HS-5 (cell line): ENCODE data around the gene NNMT.

Experiments used
- DNase-seq: peaks from one replicate; pipeline ENCODE4 v3.0.0-alpha.2; 2012; ENCODE audit warnings: low read depth

The NNMT gene

DNA sequence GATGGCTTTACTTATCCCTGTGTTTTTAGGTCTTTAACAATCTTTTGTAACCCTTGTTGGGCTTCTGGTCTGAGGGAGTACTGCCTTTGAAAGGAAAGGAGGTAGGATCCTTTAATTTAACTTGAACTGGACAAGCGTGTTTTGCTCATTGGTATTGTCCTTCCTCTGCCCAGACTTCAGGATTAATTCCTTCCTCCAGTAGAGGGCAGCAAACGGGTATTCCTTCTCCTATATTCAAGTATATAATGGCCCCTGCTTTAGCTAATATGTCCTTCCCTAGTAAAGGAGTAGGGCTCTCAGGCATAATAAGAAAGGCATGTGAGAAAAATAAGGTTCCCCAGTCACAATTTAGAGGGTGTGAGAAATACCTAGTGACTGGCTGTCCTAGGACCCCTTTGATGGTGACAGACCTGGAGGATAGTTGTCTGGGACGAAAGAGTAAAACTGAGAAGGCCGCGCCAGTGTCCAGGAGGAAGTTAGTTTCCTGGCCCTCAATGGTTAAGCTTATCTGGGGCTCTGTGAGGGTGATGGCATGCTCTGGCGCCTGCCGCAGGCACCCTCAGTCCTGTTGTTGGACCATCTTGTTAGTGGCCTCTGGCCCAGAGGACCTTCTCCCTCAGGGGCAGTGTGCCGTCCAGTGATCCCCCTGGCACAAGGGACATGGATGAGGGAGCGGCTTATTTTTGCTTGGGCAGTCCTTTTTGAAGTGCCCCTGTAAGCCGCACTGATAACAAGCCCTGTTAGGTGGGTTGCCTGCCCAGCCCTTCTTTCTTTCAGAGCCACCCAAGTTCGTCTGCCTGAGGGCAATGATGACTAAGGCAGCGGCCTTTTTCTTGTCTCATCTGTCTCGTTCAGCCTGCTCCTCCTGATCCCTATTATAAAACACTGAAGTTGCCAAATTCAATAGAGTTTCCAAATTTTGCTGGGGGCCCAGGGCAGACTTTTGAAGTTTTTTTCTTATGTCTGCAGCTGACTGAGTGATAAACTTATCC is 52.3 kb downstream of the NNMT start:
- no peak for DNase-seq

DNA sequence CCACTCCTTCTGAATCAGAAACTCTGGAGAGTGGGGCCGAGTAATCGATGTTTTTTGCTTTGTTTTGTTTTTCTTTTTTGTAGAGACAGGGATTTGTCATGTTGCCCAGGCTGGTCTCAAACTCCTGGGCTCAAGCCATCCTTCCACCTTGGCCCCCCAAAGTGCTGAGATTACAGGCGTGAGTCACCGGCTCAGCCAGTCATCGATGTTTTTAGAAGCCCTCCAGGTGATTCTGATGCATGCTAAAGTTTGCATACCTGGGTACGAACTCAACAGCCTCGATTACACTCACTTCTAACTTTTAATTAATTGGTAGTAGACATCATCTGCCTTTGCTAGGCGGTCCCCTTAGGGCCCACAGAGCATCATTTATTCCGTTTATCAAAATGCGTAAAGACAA is 53.8 kb downstream of the NNMT start:
- DNase-seq, result no peak

DNA sequence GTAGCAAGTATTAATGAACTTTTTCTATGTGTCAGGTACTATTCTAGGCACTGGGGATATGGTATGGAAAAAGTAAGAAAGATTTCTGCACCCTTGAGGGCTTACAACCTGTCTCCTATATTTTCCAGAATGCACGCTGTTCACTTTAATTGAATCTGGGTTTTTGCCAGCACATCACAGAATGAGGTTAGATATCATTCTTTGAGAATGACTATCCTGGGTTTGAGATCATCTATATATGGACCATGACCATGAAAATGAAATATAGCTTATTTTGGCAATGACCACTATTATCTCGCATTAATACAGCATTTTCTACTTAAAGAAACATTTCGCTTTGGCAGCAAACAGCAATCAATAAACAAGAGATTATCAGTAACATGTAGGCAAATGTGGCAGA is 57.2 kb downstream of the NNMT start:
- DNase-seq, result no peak

DNA sequence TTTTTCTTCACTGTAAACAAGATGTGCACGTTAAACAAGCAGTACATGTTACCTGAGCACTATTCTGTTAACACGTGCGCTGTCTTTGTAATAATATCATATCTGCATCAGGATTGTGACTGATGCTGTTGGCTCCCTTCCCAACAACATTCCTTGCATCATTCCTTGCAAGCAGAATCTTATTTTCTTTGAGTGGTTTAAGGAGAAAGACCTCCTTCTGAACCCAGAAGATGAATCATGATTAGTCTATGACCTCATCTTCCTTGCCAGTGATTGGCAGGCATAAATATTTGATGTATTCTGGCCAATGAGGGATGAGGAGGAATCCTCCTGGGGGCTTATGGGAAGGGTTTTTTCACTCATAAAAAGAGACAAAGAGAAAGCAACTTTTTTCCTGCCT is 57.9 kb downstream of the NNMT start:
- DNase-seq, result peak; percentile 93

DNA sequence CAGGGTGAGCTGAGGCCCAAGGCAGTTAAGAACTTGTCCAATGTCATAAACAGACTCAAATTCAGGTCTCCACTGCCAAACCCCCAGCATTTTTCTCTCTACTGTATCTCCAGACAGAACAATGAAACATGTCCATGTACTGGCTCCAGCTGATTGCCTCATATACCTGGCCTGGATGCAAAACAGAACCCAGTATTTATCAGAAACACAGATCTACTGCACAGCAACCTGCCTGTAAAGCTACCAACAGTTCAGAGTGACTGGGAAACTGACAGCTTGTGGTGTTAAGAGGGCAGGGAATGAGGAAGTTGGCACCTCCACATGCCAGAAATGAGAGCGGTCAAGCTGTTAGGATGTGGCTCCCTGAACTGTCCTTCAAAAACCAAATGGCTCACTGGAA is 62.5 kb downstream of the NNMT start:
- DNase-seq, result no peak

DNA sequence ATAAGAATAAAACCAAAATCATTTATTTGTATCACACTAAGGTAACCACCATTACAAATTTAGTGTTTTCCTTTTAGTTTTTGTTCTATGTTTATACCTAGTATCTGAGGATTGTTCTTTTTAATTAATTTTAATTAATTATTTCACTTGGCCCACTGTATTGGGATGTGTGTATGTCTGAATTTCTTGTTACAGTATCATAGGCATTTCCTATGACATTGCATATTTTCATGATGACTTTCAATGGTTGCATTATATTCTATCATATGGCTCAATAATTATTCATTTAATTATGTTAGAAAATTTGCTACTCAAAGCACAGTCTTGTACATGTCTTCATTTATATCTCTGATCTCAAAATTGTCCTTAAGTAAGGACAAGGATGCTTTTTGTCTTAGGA is 63.1 kb downstream of the NNMT start:
- no peak for DNase-seq

DNA sequence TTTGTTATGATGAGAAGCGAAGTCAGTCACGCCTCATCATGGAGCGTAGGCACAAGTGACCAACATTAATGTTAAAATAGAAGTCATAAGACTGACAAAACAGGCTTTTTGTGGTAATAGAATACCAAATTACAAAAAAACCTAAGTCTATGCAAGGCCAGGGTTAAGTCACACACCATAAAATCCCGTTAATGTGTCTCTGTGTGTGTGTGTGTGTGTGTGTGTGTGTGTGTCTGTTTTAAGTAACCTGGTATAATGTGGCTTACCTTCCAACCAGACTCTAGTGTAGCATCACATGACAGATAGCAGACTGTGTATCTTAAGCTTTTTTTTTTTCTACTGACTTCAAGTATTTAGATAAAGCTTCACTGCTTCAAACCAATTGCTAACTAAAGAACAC is 66.1 kb downstream of the NNMT start:
- DNase-seq, result no peak

DNA sequence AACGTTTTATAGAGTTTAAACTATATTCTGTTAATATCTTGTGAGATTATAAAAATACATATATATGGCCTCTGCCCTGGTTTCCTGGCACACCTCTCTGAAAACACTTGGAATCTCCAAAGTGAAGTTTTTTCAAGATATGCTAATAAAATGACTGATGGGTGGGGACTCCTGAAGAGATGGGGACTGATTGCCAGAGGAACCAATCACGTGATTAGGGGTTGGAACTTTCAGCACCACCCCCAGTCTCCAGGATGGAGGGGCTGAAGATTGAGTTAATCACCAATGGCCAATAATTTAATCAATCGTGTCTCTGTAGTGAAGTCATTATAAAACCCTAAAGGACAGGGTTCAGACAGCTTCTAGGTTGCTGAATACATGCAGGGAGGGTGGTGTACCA is 66.8 kb downstream of the NNMT start:
- DNase-seq, result no peak
